Parathyroid adenoma (tissue), 2 donors: ENCODE results near the gene ATP13A5.

ENCODE experiments used
- H2AFZ ChIP-seq: fragments of 300-600 bp; sonication (generic); one replicate; pipeline ENCODE4 v1.7.0; 2017; ENCODE audit warnings: antibody characterized with exemption, mild to moderate bottlenecking
- H3K27ac ChIP-seq: fragments of 300-600 bp; sonication (generic); one replicate; pipeline ENCODE4 v1.7.0; 2017
- H3K27me3 ChIP-seq: fragments of 300-600 bp; sonication (generic); one replicate; pipeline ENCODE4 v1.7.0; 2017; ENCODE audit warnings: low read length; ENCODE audit not compliant: control insufficient read depth, insufficient read depth
- H3K36me3 ChIP-seq: fragments of 300-600 bp; sonication (generic); one replicate; pipeline ENCODE4 v1.7.0; 2017; ENCODE audit warnings: low read length; ENCODE audit not compliant: control insufficient read depth, insufficient read depth
- H3K4me1 ChIP-seq: fragments of 300-600 bp; sonication (generic); one replicate; pipeline ENCODE4 v1.7.0; 2017; ENCODE audit warnings: control low read depth
- H3K4me2 ChIP-seq: fragments of 300-600 bp; sonication (generic); one replicate; pipeline ENCODE4 v1.7.0; 2017; ENCODE audit warnings: low read length
- H3K4me3 ChIP-seq: fragments of 300-600 bp; sonication (generic); one replicate; pipeline ENCODE4 v1.7.0; 2017; ENCODE audit warnings: low read depth, low read length
- H3K79me2 ChIP-seq: fragments of 300-600 bp; sonication (generic); one replicate; pipeline ENCODE4 v1.7.0; 2017; ENCODE audit warnings: control low read depth
- H3K9ac ChIP-seq: fragments of 300-600 bp; sonication (generic); one replicate; pipeline ENCODE4 v1.7.0; 2017; ENCODE audit warnings: mild to moderate bottlenecking
- H3K9me3 ChIP-seq: fragments of 300-600 bp; sonication (generic); one replicate; pipeline ENCODE4 v1.7.0; 2017; ENCODE audit warnings: low read length; ENCODE audit not compliant: control insufficient read depth
- TF ChIP-seq, protein P1 (sequence below): fragments of 300-600 bp; sonication (generic); IDR thresholded peaks from one replicate; pipeline ENCODE4 v1.7.0; 2017; ENCODE audit warnings: antibody characterized with exemption, mild to moderate bottlenecking
- donor health status: primary hyperparathyroidism.

ATP13A5 gene

DNA sequence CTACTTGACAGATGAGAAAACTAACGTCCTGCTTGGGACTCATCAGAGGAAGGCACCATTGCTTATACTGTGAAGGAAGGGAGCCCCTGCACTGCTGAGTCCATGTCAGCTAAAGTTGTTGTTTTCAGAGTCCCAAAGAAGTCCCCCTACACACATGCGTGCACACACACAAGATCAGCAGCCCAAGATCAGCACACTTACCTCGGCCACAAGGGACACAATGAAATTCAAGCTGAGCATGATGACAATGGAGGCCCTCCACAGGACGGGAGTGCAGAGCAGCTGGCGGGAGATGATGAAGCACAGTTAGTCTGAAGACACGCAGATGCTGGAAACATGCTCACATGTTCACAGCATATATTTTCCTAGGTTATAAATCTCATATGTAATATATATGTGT is 28.6 kb upstream of the ATP13A5 start:
- Histone ChIP-seq H3K27ac (no peak overlapping the region), H3K4me1 (no peaks in the 10 kb centered on the region), H3K9me3 (no peaks in the 10 kb centered on the region), H3K27me3 (no peaks in the 10 kb centered on the region), H3K79me2 (no peaks in the 10 kb centered on the region), H3K4me2 (no peak overlapping the region), H3K9ac (no peak overlapping the region), H3K36me3 (no peaks in the 10 kb centered on the region), H3K4me3 (no peak overlapping the region), H2AFZ (no peak overlapping the region)
- TF ChIP-seq, protein P1, sequence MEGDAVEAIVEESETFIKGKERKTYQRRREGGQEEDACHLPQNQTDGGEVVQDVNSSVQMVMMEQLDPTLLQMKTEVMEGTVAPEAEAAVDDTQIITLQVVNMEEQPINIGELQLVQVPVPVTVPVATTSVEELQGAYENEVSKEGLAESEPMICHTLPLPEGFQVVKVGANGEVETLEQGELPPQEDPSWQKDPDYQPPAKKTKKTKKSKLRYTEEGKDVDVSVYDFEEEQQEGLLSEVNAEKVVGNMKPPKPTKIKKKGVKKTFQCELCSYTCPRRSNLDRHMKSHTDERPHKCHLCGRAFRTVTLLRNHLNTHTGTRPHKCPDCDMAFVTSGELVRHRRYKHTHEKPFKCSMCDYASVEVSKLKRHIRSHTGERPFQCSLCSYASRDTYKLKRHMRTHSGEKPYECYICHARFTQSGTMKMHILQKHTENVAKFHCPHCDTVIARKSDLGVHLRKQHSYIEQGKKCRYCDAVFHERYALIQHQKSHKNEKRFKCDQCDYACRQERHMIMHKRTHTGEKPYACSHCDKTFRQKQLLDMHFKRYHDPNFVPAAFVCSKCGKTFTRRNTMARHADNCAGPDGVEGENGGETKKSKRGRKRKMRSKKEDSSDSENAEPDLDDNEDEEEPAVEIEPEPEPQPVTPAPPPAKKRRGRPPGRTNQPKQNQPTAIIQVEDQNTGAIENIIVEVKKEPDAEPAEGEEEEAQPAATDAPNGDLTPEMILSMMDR: no peak

DNA sequence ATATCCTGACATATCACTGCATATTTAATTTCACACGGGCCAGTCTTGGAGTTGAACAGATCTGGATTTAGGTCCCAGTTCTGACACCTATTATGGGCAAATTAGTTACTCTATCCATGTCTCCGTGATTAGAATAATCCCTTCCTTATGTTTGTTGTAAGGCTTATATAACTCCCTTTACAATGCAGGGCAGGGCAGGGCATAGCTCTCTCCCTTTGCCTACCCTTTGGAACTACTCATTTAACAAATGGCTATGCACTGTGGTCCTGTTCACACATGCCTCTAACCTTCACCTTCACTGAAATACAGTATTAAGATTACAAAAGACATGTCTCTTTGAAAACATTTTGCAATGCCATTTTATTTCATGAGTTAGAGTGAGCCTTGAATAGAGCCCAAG is 24.8 kb upstream of the ATP13A5 start:
- no peaks in the 10 kb centered on the region for H3K36me3 ChIP-seq

GRCh38 chr3:193400304-193400703 is 21.8 kb upstream of the ATP13A5 start:
- Histone ChIP-seq H3K79me2 (no peaks in the 10 kb centered on the region), H3K27me3 (no peaks in the 10 kb centered on the region), H3K27ac (no peak overlapping the region), H3K36me3 (no peaks in the 10 kb centered on the region), H2AFZ (no peak overlapping the region), H3K4me1 (no peaks in the 10 kb centered on the region), H3K9ac (no peak overlapping the region), H3K9me3 (no peaks in the 10 kb centered on the region), H3K4me2 (no peak overlapping the region), H3K4me3 (no peak overlapping the region)
- TF ChIP-seq, protein P1: no peak

More for the DNA sequence above, 24.8 kb upstream of the ATP13A5 start:
- Histone ChIP-seq H3K4me1 (no peaks in the 10 kb centered on the region), H3K4me3 (no peak overlapping the region), H3K27me3 (no peaks in the 10 kb centered on the region), H3K27ac (no peak overlapping the region), H3K9me3 (no peaks in the 10 kb centered on the region), H3K4me2 (no peak overlapping the region), H2AFZ (no peak overlapping the region), H3K79me2 (no peaks in the 10 kb centered on the region), H3K9ac (no peak overlapping the region)
- TF ChIP-seq, protein P1: no peak

DNA sequence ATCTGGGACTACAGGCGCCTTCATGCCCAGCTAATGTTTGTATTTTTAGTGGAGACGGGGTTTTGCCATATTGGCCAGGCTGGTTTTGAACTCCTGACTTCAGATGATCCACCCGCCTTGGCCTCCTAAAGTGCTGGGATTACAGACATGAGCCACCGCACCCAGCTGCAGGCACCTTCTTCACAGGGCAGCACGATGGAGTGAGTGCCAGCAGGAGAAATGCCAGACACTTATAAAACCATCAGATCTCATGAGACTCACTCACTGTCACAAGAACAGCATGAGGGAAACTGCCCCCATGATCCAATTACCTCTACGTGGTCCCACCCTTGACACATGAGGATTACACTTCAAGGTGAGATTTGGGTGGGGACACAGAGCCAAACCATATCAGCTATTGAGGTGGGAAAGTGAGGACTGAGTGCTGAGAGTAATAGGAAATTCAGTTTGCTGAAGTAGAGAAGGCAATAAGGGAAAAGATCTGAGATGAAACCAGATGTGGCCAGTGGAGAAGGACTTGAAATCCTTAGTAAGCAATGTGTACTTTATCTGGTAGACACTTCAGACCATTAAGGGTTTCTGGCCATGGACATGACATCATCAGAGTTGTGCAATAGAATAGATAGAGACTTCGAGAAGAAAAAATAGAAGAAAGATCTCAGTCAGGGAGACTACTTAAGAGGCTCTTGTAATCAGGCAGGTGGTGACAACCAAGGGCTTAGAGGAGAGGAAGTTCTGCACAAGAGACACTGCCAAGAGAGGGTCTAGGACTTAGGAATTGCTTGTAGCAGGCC is 18.1 kb upstream of the ATP13A5 start:
- H3K9me3 ChIP-seq: no peaks in the 10 kb centered on the region
- no peak overlapping the region for H3K4me3 ChIP-seq
- H3K27ac ChIP-seq: no peak overlapping the region
- no peaks in the 10 kb centered on the region for H3K36me3 ChIP-seq
- no peak overlapping the region for H2AFZ ChIP-seq
- no peaks in the 10 kb centered on the region for H3K27me3 ChIP-seq
- no peaks in the 10 kb centered on the region for H3K4me1 ChIP-seq
- TF ChIP-seq, protein P1: no peak
- H3K9ac ChIP-seq: no peak overlapping the region
- H3K4me2 ChIP-seq: no peak overlapping the region
- no peaks in the 10 kb centered on the region for H3K79me2 ChIP-seq

DNA sequence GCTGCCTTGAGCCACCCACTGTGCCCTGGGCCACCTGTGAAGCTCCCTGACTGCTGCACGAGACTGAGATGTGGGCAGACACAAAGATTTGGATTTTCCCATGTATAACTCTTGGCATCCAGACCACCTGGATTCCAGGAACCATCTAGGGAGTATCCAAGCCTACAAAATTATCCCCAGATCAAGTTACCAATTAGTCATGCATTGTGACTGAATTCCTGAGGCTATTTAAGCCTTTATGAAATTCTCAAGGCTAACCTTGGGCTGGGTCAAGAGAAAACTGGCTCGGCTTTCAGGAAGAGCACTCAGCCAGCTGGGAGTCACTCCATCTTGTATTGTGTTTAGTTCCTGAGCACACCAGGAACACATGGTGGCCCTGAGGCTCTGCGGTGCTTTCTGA is 13.3 kb upstream of the ATP13A5 start:
- Histone ChIP-seq H3K9me3 (no peaks in the 10 kb centered on the region), H3K9ac (no peak overlapping the region), H3K4me3 (no peak overlapping the region), H3K36me3 (no peaks in the 10 kb centered on the region), H3K4me2 (no peak overlapping the region), H3K27ac (no peak overlapping the region), H3K27me3 (no peaks in the 10 kb centered on the region), H3K79me2 (no peaks in the 10 kb centered on the region), H2AFZ (no peak overlapping the region), H3K4me1 (no peaks in the 10 kb centered on the region)
- TF ChIP-seq, protein P1: no peak
